IMR-90 (cell line): ENCODE data around the gene SDHD. TPM values are rescaled to one million over a fixed set of nuclear protein-coding genes. Genes with fewer than 3 reads are reported as not detected.

Source experiments
- ATAC-seq: fragments of 200-7000 bp; cut with Tn5 transposase; 2 replicates; pipeline ENCODE4 v1.9.1; 2020; ENCODE audit warnings: low read depth, mild to moderate bottlenecking, moderate library complexity
- BruUV-seq: library from RNA; stranded (reverse); fragments of 400-500 nt; replicated peaks from 2 replicates; lab custom pipeline; 2021; lab: Mats Ljungman, UMichigan
- CTCF ChIA-PET: fragments of 300-600 bp; formaldehyde crosslinking; extraction: SDS; loops from one replicate; lab custom pipeline; 2021; ENCODE audit warnings: antibody characterized with exemption; lab: Yijun Ruan, JAX
- POLR2A ChIA-PET: fragments of 300-600 bp; sonication (Branson Sonifier 250); formaldehyde crosslinking; loops from one replicate; lab custom pipeline; 2022; ENCODE audit warnings: antibody characterized with exemption; ENCODE audit not compliant: unreplicated experiment; lab: Charles Lee
- DNase-seq: peaks from one replicate; pipeline ENCODE4 v3.0.0; 2013
- H2AFZ ChIP-seq: replicated peaks from 2 replicates; pipeline ENCODE3; 2013; ENCODE audit warnings: low read length, mild to moderate bottlenecking; ENCODE audit not compliant: poor library complexity
- H2AK5ac ChIP-seq: 2 replicates; pipeline ENCODE4 v1.6.1; 2013; ENCODE audit warnings: low read depth, low read length, inconsistent platforms
- H2AK9ac ChIP-seq: replicated peaks from 2 replicates; pipeline ENCODE3; 2013; ENCODE audit warnings: mild to moderate bottlenecking, low read depth, low read length, moderate library complexity; ENCODE audit not compliant: poor library complexity
- H2BK120ac ChIP-seq: 2 replicates; pipeline ENCODE4 v1.6.1; 2013; ENCODE audit warnings: low read depth, low read length, inconsistent platforms
- H2BK15ac ChIP-seq: 3 replicates; pipeline ENCODE4 v1.6.1; 2013; ENCODE audit warnings: low read depth, low read length, inconsistent platforms
- H2BK20ac ChIP-seq: 2 replicates; pipeline ENCODE4 v1.6.1; 2013; ENCODE audit warnings: low read depth, mild to moderate bottlenecking, inconsistent platforms, low read length, moderate library complexity
- H2BK5ac ChIP-seq: 2 replicates; pipeline ENCODE4 v1.6.1; 2013; ENCODE audit warnings: mild to moderate bottlenecking, low read depth, low read length, inconsistent platforms; ENCODE audit not compliant: poor library complexity, severe bottlenecking
- H3K14ac ChIP-seq: replicated peaks from 2 replicates; pipeline ENCODE4 v1.6.1; 2013; ENCODE audit warnings: low read depth, low read length, inconsistent platforms
- H3K18ac ChIP-seq: 2 replicates; pipeline ENCODE4 v1.6.1; 2013; ENCODE audit warnings: low read depth, low read length, control low read depth
- H3K23ac ChIP-seq: 2 replicates; pipeline ENCODE4 v1.6.1; 2013; ENCODE audit warnings: low read depth, low read length, inconsistent platforms
- H3K27ac ChIP-seq: 2 replicates; pipeline ENCODE4 v1.5.1; 2013; ENCODE audit warnings: mild to moderate bottlenecking, control low read depth, low read length; ENCODE audit not compliant: insufficient read depth
- H3K27me3 ChIP-seq: 2 replicates; pipeline ENCODE4 v1.6.1; 2013; ENCODE audit warnings: low read length; ENCODE audit not compliant: control insufficient read depth, insufficient read depth
- H3K36me3 ChIP-seq: 2 replicates; pipeline ENCODE4 v1.6.1; 2013; ENCODE audit warnings: low read length, mixed read lengths; ENCODE audit not compliant: control insufficient read depth, insufficient read depth
- H3K4ac ChIP-seq: 2 replicates; pipeline ENCODE4 v1.6.1; 2013; ENCODE audit warnings: low read depth, low read length, inconsistent platforms
- H3K4me1 ChIP-seq: 2 replicates; pipeline ENCODE4 v1.6.1; 2013; ENCODE audit warnings: low read length, mixed read lengths; ENCODE audit not compliant: control insufficient read depth, insufficient read depth
- H3K4me2 ChIP-seq: 2 replicates; pipeline ENCODE4 v1.6.1; 2013; ENCODE audit warnings: low read depth, mild to moderate bottlenecking, control low read depth, low read length, moderate library complexity
- H3K4me3 ChIP-seq: 2 replicates; pipeline ENCODE4 v1.5.1; 2013; ENCODE audit warnings: low read depth, mild to moderate bottlenecking, control low read depth, low read length, moderate library complexity; ENCODE audit not compliant: insufficient read depth
- H3K56ac ChIP-seq: 2 replicates; pipeline ENCODE4 v1.6.1; 2013; ENCODE audit warnings: low read length, inconsistent platforms; ENCODE audit not compliant: insufficient read depth; ENCODE audit errors: extremely low read depth
- H3K79me1 ChIP-seq, 2 experiments: 2 replicates each; pipeline ENCODE4 v1.6.1; 2013; ENCODE audit warnings: low read length in 2 of 2, inconsistent platforms in 1 of 2, low read depth in 1 of 2
- H3K9ac ChIP-seq: 2 replicates; pipeline ENCODE4 v1.6.1; 2013; ENCODE audit warnings: low read depth, low read length, control low read depth
- H3K9me1 ChIP-seq: 2 replicates; pipeline ENCODE4 v1.6.1; 2013; ENCODE audit warnings: low read length, inconsistent platforms; ENCODE audit not compliant: insufficient read depth
- H3K9me3 ChIP-seq: 2 replicates; pipeline ENCODE4 v1.6.1; 2013; ENCODE audit warnings: low read length; ENCODE audit not compliant: control insufficient read depth, insufficient read depth
- H4K20me1 ChIP-seq: 2 replicates; pipeline ENCODE4 v1.6.1; 2013; ENCODE audit warnings: low read length, inconsistent platforms; ENCODE audit not compliant: insufficient read depth
- H4K5ac ChIP-seq: 2 replicates; pipeline ENCODE4 v1.6.1; 2013; ENCODE audit warnings: mild to moderate bottlenecking, low read depth, low read length, control low read depth
- H4K8ac ChIP-seq, 2 experiments: 2 replicates each; pipeline ENCODE4 v1.6.1; 2013; ENCODE audit warnings: low read depth in 2 of 2, low read length in 2 of 2, control low read depth in 1 of 2, inconsistent platforms in 1 of 2
- H4K91ac ChIP-seq: 2 replicates; pipeline ENCODE4 v1.6.1; 2013; ENCODE audit warnings: low read depth, low read length, inconsistent platforms; ENCODE audit not compliant: insufficient read depth
- CHD1 ChIP-seq: IDR thresholded peaks from 2 replicates; pipeline ENCODE4 v1.6.1; 2012; ENCODE audit warnings: low read depth, low read length, improper control_type of control experiment
- MAFK ChIP-seq: IDR thresholded peaks from 2 replicates; pipeline ENCODE4 v1.6.1; 2012; ENCODE audit warnings: low read depth, low read length, improper control_type of control experiment
- POLR2A ChIP-seq: IDR thresholded peaks from 2 replicates; pipeline ENCODE4 v1.6.1; 2012; ENCODE audit warnings: mild to moderate bottlenecking, low read depth, low read length
- WGBS, 2 experiments: methylation state at CpG; one replicate each; pipeline versions ENCODE4 v1.1.5 to v1.1.7; 2013; ENCODE audit warnings: missing lambda C conversion rate in 2 of 2; ENCODE audit not compliant: insufficient read length in 1 of 2; ENCODE audit errors: extremely low coverage in 2 of 2; 5-methylcytosine and 5-hydroxymethylcytosine counted together
- dilution Hi-C: fragments of 300-500 bp; cut with HindIII; formaldehyde crosslinking; loops from one replicate; pipeline ENCODE4 v1.14.3; 2018; ENCODE audit warnings: low sequenced_read_pairs; ENCODE audit not compliant: unreplicated experiment
- in situ Hi-C: fragments of 300-500 bp; cut with MboI; formaldehyde crosslinking; loops from 3 replicates; pipeline ENCODE4 v1.14.3; 2019; ENCODE audit warnings: low sequenced_read_pairs, inconsistent platforms, mixed read lengths
- intact Hi-C: fragments of 100-400 bp; cut with micrococcal nuclease; formaldehyde crosslinking; loops from 2 replicates; pipeline ENCODE4 v1.10.0; 2022
- polyA plus RNA-seq, 3 experiments: library from polyadenylated mRNA; depleted of rRNA; stranded (reverse); fragments of >200 nt; gene quantifications; 2 replicates each; pipeline ENCODE4 v1.2.3, GENCODE V29; 2012; ENCODE audit warnings: low replicate concordance in 1 of 3
- total RNA-seq: library from RNA; depleted of rRNA; stranded (reverse); fragments of >200 nt; gene quantifications from 2 replicates; pipeline ENCODE4 v1.2.3, GENCODE V29; 2012
- TF ChIP-seq, protein P1 (sequence below): fragments of 150-350 bp; IDR thresholded peaks from 2 replicates; pipeline ENCODE4 v1.6.1; 2016; ENCODE audit warnings: low read depth, mild to moderate bottlenecking, low read length, moderate library complexity, borderline replicate concordance

SDHD gene
- total and polyA plus RNA-seq, 2 of the 4 experiments (the other 2 are of a cell fraction), result 83.2 to 166 TPM

DNA sequence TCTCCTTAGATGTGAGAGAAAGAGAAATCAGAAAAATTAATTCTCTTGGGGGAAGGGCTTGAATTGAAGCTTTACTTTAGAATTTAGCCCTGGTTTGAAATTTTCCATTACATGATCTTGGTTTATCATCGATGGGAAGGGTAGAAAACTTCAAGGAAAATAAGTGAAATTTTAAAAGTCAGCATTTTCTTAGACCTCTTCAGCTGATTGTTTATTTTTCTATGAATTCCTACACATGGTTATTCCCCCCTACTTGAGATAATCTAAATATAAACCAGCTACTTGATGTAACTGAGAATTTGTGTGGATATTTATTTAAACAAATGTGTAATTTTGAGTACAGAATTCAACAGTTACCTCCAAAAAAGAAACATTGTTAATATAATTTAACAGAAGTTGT lies 23.8 kb upstream of the SDHD start:
- ATAC-seq (peak; percentile 65), DNase-seq (peak; percentile 38)
- no peak overlapping the region for H3K23ac ChIP-seq
- no peaks in the 10 kb centered on the region for H3K79me1 ChIP-seq
- no peak overlapping the region for H4K91ac ChIP-seq
- H3K14ac ChIP-seq, result no peak overlapping the region
- ChIA-PET CTCF (interaction anchor here (0.7 to 0.9 kb wide), 2 partner anchors 43 to 217 kb away, joined by 3 read pairs; no protein-coding TSS in a partner anchor), POLR2A (interaction anchor here (0.6 kb wide), 1 partner anchor 23 kb away, joined by 3 read pairs; the partner anchor contains the start of gene TIMM8B)
- intact Hi-C loops, result no loop called here
- H3K4ac ChIP-seq, result no peak overlapping the region
- no peaks in the 10 kb centered on the region for H3K9me3 ChIP-seq
- no peak overlapping the region for H3K56ac ChIP-seq
- H3K27me3 ChIP-seq, result no peaks in the 10 kb centered on the region
- TSS peak; percentile 93 for BruUV-seq
- no peak for TF ChIP-seq CHD1
- TF ChIP-seq, protein P1, sequence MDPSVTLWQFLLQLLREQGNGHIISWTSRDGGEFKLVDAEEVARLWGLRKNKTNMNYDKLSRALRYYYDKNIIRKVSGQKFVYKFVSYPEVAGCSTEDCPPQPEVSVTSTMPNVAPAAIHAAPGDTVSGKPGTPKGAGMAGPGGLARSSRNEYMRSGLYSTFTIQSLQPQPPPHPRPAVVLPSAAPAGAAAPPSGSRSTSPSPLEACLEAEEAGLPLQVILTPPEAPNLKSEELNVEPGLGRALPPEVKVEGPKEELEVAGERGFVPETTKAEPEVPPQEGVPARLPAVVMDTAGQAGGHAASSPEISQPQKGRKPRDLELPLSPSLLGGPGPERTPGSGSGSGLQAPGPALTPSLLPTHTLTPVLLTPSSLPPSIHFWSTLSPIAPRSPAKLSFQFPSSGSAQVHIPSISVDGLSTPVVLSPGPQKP, result no peak
- no peak for TF ChIP-seq POLR2A
- peak; percentile 83 for TF ChIP-seq MAFK
- no peak overlapping the region for H2BK120ac ChIP-seq
- H3K4me3 ChIP-seq, result no peak overlapping the region
- H2AK5ac ChIP-seq, result no peak overlapping the region
- H2AFZ ChIP-seq, result no peak overlapping the region
- H3K4me2 ChIP-seq, result no peak overlapping the region; the same call in 1 of the 2 replicates
- H3K36me3 ChIP-seq, result peaks cover 11% of the 10 kb centered on the region
- no peak overlapping the region for H2BK15ac ChIP-seq
- WGBS, 2 experiments, result no CpG with 5 or more reads among the region's 1 CpG
- H3K18ac ChIP-seq, result no peak overlapping the region
- dilution Hi-C loops, result no loop called here
- H4K20me1 ChIP-seq, result no peaks in the 10 kb centered on the region
- in situ Hi-C loops, result no loop called here
- H3K27ac ChIP-seq, result no peak overlapping the region
- H2BK20ac ChIP-seq, result no peak overlapping the region
- H2AK9ac ChIP-seq, result no peak overlapping the region
- H4K5ac ChIP-seq, result no peak overlapping the region
- no peak overlapping the region for H3K9ac ChIP-seq
- no peak overlapping the region for H4K8ac ChIP-seq
- H2BK5ac ChIP-seq, result no peak overlapping the region
- H3K4me1 ChIP-seq, result no peaks in the 10 kb centered on the region; the same call in 1 of the 2 replicates
- H3K9me1 ChIP-seq, result no peaks in the 10 kb centered on the region; the same call in 1 of the 2 replicates
